ENCODE measurements around the gene PRDM11.
"Not testable (repeated sequence)": the region's sequence is repeated elsewhere in the genome, so short reads cannot be mapped to it uniquely, and the experiment has no call there.

The PRDM11 gene

DNA sequence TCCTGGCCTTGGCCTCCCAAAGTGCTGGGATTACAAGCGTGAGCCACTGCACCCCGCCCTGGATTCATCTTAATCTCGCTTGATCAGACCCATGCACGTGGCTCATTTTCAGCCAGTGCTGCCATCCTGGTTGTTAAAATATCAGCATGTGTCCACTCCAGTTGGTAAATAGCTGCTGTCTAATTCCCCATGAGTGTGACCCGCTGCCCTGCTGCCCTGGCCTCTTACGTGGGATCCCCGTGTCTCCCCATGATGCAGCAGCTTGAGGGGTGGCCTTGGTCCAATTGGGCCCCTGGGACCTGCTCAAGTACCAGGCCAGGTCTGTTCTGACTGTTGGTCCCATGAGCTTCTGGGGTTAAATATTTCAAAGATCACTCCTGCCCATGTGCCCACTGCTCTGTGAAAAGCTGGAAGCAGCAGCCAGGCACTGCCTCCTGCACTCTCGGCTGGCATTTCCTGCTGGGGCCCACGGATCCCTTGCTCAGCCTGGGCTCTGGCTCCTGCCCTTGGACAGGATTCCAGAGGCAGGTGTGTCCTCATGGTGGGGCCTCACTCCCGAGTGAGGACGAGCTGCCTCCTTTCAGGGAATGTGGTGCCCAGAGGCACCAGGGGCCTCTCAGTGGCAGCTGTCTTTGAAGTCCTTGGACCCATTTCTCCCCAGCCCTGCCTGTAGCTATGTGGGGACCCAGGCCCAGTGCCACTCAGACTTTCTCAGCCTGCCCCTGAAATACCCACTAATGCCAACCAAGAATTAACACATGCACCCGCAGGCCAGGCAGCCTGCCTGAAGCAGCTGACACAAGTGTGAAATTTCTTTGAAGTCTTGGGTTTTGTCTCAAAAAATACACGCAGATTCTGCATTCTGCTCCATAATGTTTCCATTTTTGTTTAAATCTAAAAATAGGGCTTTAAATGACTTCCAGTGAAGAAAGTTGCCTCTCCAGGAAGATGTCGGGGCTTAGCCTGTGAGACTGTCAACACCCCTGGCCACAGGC lies 38.1 kb upstream of the PRDM11 start:
- H3K4me3 ChIP-seq = no peak overlapping the region
- no peak overlapping the region for H3K27ac ChIP-seq
- DNase-seq (ENCODE audit: low spot score) = no peak
- TF ChIP-seq, protein P1, sequence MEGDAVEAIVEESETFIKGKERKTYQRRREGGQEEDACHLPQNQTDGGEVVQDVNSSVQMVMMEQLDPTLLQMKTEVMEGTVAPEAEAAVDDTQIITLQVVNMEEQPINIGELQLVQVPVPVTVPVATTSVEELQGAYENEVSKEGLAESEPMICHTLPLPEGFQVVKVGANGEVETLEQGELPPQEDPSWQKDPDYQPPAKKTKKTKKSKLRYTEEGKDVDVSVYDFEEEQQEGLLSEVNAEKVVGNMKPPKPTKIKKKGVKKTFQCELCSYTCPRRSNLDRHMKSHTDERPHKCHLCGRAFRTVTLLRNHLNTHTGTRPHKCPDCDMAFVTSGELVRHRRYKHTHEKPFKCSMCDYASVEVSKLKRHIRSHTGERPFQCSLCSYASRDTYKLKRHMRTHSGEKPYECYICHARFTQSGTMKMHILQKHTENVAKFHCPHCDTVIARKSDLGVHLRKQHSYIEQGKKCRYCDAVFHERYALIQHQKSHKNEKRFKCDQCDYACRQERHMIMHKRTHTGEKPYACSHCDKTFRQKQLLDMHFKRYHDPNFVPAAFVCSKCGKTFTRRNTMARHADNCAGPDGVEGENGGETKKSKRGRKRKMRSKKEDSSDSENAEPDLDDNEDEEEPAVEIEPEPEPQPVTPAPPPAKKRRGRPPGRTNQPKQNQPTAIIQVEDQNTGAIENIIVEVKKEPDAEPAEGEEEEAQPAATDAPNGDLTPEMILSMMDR (IDR thresholded peaks at IDR 0.05) = no peak

DNA sequence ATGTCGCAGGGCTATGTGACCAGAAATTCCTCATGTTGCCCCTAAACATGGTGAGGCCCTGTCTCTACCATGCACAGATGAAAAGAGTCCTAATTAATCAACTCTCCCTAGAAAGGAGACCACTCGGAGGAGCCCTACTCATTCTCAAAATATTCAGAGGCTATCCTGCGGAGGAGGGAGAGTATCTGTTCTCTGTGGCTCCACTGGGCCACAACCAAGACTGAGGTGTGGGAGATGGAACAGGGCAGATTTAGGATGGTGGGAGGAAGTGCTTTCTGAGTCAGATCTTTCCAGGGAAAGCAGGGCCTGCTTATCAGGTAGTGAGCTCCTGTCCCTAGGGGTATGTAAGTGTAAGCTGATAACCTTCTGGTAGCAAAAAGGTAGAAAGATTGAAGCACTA lies 37.0 kb upstream of the PRDM11 start:
- H3K27ac ChIP-seq = no peak overlapping the region
- H3K4me3 ChIP-seq = no peak overlapping the region
- no peak for DNase-seq (ENCODE audit: low spot score)
- TF ChIP-seq, protein P1 (IDR thresholded peaks at IDR 0.05) = no peak

DNA sequence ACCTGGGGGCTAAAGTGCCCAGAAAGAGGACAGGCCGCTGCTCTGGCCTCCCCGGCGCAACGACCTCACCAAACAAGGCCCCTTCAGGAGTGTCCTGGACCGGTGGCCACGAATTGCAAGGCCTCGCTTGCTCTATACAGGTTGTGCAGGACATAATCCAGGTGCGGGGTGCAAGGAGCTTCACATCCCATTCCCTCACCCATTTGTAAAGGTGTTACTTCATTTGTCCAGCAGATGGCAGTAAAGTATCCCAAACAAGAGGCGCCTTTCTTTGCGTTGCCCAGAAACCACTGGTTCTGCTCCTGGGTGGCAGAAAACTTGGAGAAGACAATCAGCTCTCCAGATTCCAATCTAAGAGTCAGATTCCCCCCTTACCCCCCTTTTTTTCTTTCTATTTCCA lies 35.9 kb upstream of the PRDM11 start:
- no peak overlapping the region for H3K4me3 ChIP-seq
- TF ChIP-seq, protein P1 (IDR thresholded peaks at IDR 0.05) = peak; percentile 81
- no peak for DNase-seq (ENCODE audit: low spot score)
- H3K27ac ChIP-seq = no peak overlapping the region

DNA sequence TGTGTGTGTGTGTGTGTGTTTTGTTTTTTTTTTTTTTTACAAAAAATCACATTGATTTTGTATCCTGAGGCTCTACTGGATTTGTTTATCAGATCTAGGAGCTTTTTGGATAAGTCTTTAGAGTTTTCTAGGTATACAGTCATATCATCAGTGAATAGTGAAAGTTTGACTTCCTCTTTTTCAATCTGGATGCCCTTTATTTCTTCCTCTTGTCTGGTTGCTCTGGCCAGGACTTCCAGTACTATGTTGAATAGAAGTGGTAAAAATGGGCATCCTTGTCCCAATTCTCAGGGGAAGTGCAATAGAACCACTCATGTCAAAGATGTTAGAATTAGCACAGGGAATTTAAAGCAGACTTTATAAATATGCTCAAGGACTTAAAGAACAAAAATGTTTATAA lies 32.6 kb upstream of the PRDM11 start:
- no peak overlapping the region for H3K27ac ChIP-seq
- no peak for DNase-seq (ENCODE audit: low spot score)
- no peak overlapping the region for H3K4me3 ChIP-seq
- TF ChIP-seq, protein P1 (IDR thresholded peaks at IDR 0.05) = no peak

DNA sequence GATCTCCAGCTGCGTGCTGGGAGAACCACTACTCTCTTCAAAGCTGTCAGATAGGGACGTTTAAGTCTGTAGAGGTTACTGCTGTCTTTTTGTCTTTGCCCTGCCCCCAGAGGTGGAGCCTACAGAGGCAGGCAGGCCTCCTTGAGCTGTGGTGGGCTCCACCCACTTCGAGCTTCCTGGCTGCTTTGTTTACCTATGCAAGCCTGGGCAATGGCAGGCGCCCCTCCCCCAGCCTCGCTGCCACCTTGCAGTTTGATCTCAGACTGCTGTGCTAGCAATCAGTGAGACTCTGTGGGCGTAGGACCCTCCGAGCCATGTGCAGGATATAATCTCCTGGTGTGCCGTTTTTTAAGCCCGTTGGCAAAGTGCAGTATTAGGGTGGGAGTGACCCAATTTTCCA lies 18.6 kb upstream of the PRDM11 start:
- H3K4me3 ChIP-seq; H3K27ac ChIP-seq; DNase-seq (ENCODE audit: low spot score): not testable (repeated sequence)

DNA sequence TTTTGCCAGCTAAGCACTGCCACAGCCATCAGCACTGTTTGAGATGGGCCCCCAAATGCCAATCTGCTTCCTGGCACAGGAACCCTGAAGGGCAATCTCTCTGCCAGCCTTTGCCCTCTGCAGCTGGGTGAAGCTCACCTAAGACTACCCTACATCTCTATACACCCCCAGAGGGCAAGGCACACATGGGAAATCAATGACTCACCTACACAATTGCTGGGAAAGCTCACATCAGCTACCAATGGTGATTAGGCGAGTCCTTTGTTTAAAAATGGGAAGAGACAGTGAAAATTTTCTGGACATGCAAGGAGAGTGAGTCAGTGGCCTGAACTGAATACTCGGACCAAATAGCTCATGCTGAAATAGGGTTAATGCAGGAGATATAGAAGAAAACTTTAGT lies 12.6 kb upstream of the PRDM11 start:
- no peak for DNase-seq (ENCODE audit: low spot score)

DNA sequence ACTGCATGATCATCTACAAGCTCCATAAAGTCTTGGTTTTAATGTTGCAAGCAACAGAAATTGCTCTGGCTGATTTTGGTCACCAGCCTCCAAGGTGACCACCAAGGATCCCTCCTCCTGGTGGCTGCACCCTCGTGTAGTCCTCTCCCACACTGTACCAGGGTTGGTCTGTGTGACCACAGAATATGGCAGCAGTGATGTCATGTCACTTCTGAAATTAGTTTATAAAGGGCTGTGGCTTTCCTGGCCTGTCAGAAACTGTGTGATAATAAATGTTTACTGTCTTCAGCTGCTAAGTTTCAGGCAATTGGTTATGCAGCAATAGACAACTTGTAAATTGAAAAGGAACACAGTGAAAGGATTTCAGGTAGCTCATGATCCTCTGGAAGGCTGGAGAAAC lies 5.3 kb upstream of the PRDM11 start:
- TF ChIP-seq, protein P1 (IDR thresholded peaks at IDR 0.05) = no peak
- no peak overlapping the region for H3K27ac ChIP-seq
- no peak for DNase-seq (ENCODE audit: low spot score)
- H3K4me3 ChIP-seq = no peak overlapping the region

More for the DNA sequence above, 12.6 kb upstream of the PRDM11 start:
- no peak overlapping the region for H3K4me3 ChIP-seq
- H3K27ac ChIP-seq = no peak overlapping the region
- TF ChIP-seq, protein P1 (IDR thresholded peaks at IDR 0.05) = no peak
